GM23248 (cell line): Measurements from ENCODE around the gene CASZ1. TPM values are rescaled to one million over a fixed set of nuclear protein-coding genes. Genes with fewer than 3 reads are reported as not detected.
A peak's percentile ranks its signal among the peaks of the same experiment; 100 is the strongest.

Experiments
- DNase-seq: peaks from one replicate; pipeline ENCODE4 v3.0.0-alpha.2; 2015
- H2AFZ ChIP-seq: fragments of 200-600 bp; sonication (generic); 2 replicates; pipeline ENCODE4 v1.6.1; 2016; ENCODE audit warnings: antibody characterized with exemption
- H3F3A ChIP-seq: fragments of 200-600 bp; sonication (generic); 2 replicates; pipeline ENCODE4 v1.6.1; 2016; ENCODE audit warnings: mild to moderate bottlenecking, antibody characterized with exemption, mixed run types; ENCODE audit not compliant: insufficient read depth
- H3K27ac ChIP-seq: fragments of 200-600 bp; sonication (generic); 2 replicates; pipeline ENCODE4 v1.5.1; 2016; ENCODE audit warnings: mild to moderate bottlenecking
- H3K27me3 ChIP-seq: fragments of 200-600 bp; sonication (generic); replicated peaks from 2 replicates; pipeline ENCODE4 v1.6.1; 2016; ENCODE audit warnings: mild to moderate bottlenecking; ENCODE audit not compliant: insufficient read depth
- H3K36me3 ChIP-seq: fragments of 200-600 bp; sonication (generic); 2 replicates; pipeline ENCODE4 v1.6.1; 2016; ENCODE audit warnings: low read depth, mild to moderate bottlenecking
- H3K4me1 ChIP-seq: fragments of 200-600 bp; sonication (generic); 2 replicates; pipeline ENCODE4 v1.6.1; 2016; ENCODE audit warnings: mild to moderate bottlenecking; ENCODE audit not compliant: insufficient read depth
- H3K4me2 ChIP-seq: fragments of 200-600 bp; sonication (generic); one replicate; pipeline ENCODE4 v1.6.1; 2016; ENCODE audit warnings: mild to moderate bottlenecking; ENCODE audit not compliant: unreplicated experiment
- H3K4me3 ChIP-seq: fragments of 200-600 bp; sonication (generic); 2 replicates; pipeline ENCODE4 v1.5.1; 2016; ENCODE audit warnings: mild to moderate bottlenecking
- H3K79me2 ChIP-seq: fragments of 200-600 bp; sonication (generic); 2 replicates; pipeline ENCODE4 v1.6.1; 2016; ENCODE audit warnings: mild to moderate bottlenecking; ENCODE audit not compliant: insufficient read depth
- H3K9ac ChIP-seq: fragments of 200-600 bp; sonication (generic); 2 replicates; pipeline ENCODE4 v1.6.1; 2016; ENCODE audit warnings: mild to moderate bottlenecking
- H3K9me2 ChIP-seq: fragments of 200-600 bp; sonication (generic); 2 replicates; pipeline ENCODE4 v1.6.1; 2016; ENCODE audit warnings: mixed run types, mild to moderate bottlenecking, moderate library complexity; ENCODE audit not compliant: insufficient read depth
- H3K9me3 ChIP-seq: fragments of 200-600 bp; sonication (generic); one replicate; pipeline ENCODE4 v1.6.1; 2017; ENCODE audit warnings: low read depth
- H4K20me1 ChIP-seq: fragments of 200-600 bp; sonication (generic); 2 replicates; pipeline ENCODE4 v1.6.0; 2016; ENCODE audit not compliant: insufficient read depth
- EZH2 ChIP-seq: fragments of 200-600 bp; sonication (generic); IDR thresholded peaks from 2 replicates; pipeline ENCODE4 v1.6.1; 2018; ENCODE audit warnings: antibody characterized with exemption, mild to moderate bottlenecking; ENCODE audit not compliant: insufficient read depth, poor library complexity, severe bottlenecking
- EZH2phosphoT487 ChIP-seq: fragments of 200-600 bp; sonication (generic); IDR thresholded peaks from 2 replicates; pipeline ENCODE4 v1.6.1; 2018; ENCODE audit warnings: antibody characterized with exemption, moderate library complexity, mild to moderate bottlenecking, low read depth; ENCODE audit not compliant: insufficient read depth
- WGBS, 2 experiments: methylation state at CpG; one replicate each; pipeline ENCODE4 v1.1.6; 2015 to 2017; ENCODE audit warnings: low lambda C conversion rate in 2 of 2, low coverage in 1 of 2; ENCODE audit errors: missing lambda C conversion rate in 2 of 2; 5-methylcytosine and 5-hydroxymethylcytosine counted together
- in situ Hi-C: fragments of 300-500 bp; cut with MboI; formaldehyde crosslinking; loops from 2 replicates; pipeline ENCODE4 v1.15.0; 2020
- polyA plus RNA-seq: library from polyadenylated mRNA; unstranded; fragments of >200 nt; fragmentation: Nextera tagmentation; extraction: Ambion mirVana; gene quantifications from 2 replicates; pipeline ENCODE4 v1.2.1, GENCODE V29; 2016
- total RNA-seq: library from RNA; depleted of rRNA; stranded (reverse); fragments of >200 nt; shearing (Covaris generic); gene quantifications from 2 replicates; pipeline ENCODE4 v1.2.3, GENCODE V29; 2014

Gene CASZ1
- total and polyA plus RNA-seq, 2 experiments from 2014 or later: 0.11 to 0.54 TPM

DNA sequence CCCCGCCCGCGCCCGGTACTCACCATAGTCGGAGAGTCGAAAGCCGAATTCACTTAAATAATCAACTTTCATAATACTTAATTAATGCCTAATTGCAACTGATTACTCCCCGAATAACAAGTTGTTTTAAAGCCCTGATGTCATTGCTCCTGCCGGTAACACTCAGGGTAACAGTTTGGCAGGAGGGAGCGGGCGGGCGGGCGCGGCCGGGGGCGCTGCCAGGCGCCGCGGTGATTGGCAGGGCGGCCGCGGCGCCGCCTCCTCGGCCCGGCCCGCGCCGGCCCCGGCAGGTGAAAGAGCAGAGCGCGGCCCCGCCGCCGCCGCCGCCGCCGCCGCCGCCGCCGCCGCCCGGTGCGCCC is 102.2 kb downstream of the CASZ1 start:
- Histone ChIP-seq H3K36me3 (no peaks in the 10 kb centered on the region), H3K27ac (no peak overlapping the region), H3K4me1 (no peaks in the 10 kb centered on the region), H3K9me2 (no peaks in the 10 kb centered on the region), H4K20me1 (no peaks in the 10 kb centered on the region), H3K79me2 (no peaks in the 10 kb centered on the region), H3K4me3 (peak overlapping the region; percentile 76), H2AFZ (peak overlapping the region; percentile 83; the same call in 1 of the 2 replicates), H3F3A (no peaks in the 10 kb centered on the region), H3K9ac (no peak overlapping the region), H3K4me2 (peak overlapping the region; percentile 48), H3K9me3 (no peaks in the 10 kb centered on the region), H3K27me3 (peaks cover 9% of the 10 kb centered on the region; the same call in 1 of the 2 replicates)
- peak; percentile 60 for DNase-seq
- in situ Hi-C loops: no loop called here
- WGBS, 2 experiments: 2 to 7% methylated on average over 9 to 11 of the region's 46 CpGs
- TF ChIP-seq EZH2 (no peak), EZH2phosphoT487 (no peak)

DNA sequence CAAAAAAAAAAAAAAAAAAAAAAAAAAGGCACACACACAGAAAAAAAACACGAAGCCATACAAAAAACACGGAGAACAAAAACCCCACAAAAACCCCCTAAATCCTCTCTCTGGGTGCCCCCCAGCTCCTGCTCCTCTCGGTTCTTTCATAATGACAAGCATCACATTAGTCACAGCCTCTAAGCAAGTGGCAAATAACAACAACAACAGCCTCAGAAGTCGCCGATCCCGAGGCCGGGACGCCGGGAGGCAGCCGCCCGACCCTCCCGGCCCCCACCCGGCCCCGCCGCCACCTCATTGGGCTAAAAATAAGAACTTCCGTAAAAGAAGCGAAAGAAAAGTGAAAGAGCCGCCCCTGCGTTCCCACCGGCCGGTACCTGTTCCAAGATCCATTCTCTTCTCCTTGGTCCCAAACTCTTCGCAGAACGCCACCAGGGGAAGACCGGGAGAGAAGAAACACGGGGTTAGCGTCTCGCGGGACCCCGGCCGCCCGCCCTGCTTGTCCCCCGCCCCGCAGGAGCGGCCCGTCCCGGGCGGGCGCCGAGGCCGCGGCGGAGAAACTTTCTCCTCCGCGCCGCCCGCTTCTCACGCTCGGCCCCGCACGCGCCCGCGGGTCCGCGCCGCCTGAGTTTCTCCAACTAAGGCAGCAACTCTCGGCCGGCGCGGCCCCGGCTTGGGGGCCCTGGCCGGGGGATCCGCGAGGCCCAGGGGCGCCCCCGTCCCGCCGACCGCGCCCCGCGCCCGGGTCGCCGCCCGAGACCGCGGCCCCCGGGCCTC is 102.8 kb downstream of the CASZ1 start:
- H4K20me1 ChIP-seq: no peaks in the 10 kb centered on the region
- TF ChIP-seq EZH2phosphoT487 (no peak), EZH2 (no peak)
- H3K27me3 ChIP-seq: peaks cover 5% of the 10 kb centered on the region; the same call in 1 of the 2 replicates
- H3K9me2 ChIP-seq: no peaks in the 10 kb centered on the region
- 2 to 5% methylated on average over 20 to 72 of the region's 79 CpGs for WGBS, 2 experiments
- no peaks in the 10 kb centered on the region for H3F3A ChIP-seq
- H3K27ac ChIP-seq: no peak overlapping the region
- in situ Hi-C loops: no loop called here
- H3K9ac ChIP-seq: peak overlapping the region; percentile 67
- H3K4me2 ChIP-seq: peak overlapping the region; percentile 77
- H3K4me1 ChIP-seq: no peaks in the 10 kb centered on the region
- peak; percentile 67 for DNase-seq
- H3K36me3 ChIP-seq: no peaks in the 10 kb centered on the region
- H3K9me3 ChIP-seq: no peaks in the 10 kb centered on the region
- peak overlapping the region; percentile 83 for H2AFZ ChIP-seq
- no peaks in the 10 kb centered on the region for H3K79me2 ChIP-seq
- H3K4me3 ChIP-seq: peak overlapping the region; percentile 76

DNA sequence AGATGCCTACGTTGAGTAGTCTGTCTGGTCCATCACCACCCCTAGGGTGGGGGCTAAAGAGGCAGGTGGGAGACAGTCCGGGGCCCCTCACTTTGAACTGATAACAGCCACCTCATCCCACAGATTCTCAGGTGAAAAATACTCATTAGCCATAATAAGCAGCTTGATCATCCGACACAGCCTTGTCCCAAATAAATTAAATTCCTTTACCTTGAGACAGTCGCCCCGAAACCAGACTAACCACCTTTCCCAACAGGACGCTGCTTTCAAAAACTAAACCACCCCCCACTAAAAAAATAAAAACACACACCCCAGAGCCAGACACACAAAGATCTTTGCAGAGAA is 103.3 kb downstream of the CASZ1 start:
- no peaks in the 10 kb centered on the region for H3K79me2 ChIP-seq
- 89 to 91% methylated on average over 6 of the region's 6 CpGs for WGBS, 2 experiments
- H3K27ac ChIP-seq: no peak overlapping the region
- DNase-seq: no peak
- H3K9ac ChIP-seq: no peak overlapping the region
- H3K4me2 ChIP-seq: no peak overlapping the region
- no peaks in the 10 kb centered on the region for H3K27me3 ChIP-seq
- H3K4me1 ChIP-seq: no peaks in the 10 kb centered on the region
- no peaks in the 10 kb centered on the region for H3F3A ChIP-seq
- no peaks in the 10 kb centered on the region for H4K20me1 ChIP-seq
- H3K36me3 ChIP-seq: no peaks in the 10 kb centered on the region
- in situ Hi-C loops: no loop called here
- H3K4me3 ChIP-seq: peak overlapping the region; percentile 76; the same call in 1 of the 2 replicates
- H3K9me3 ChIP-seq: no peaks in the 10 kb centered on the region
- no peaks in the 10 kb centered on the region for H3K9me2 ChIP-seq
- TF ChIP-seq EZH2: no peak
- no peak for TF ChIP-seq EZH2phosphoT487
- no peak overlapping the region for H2AFZ ChIP-seq

DNA sequence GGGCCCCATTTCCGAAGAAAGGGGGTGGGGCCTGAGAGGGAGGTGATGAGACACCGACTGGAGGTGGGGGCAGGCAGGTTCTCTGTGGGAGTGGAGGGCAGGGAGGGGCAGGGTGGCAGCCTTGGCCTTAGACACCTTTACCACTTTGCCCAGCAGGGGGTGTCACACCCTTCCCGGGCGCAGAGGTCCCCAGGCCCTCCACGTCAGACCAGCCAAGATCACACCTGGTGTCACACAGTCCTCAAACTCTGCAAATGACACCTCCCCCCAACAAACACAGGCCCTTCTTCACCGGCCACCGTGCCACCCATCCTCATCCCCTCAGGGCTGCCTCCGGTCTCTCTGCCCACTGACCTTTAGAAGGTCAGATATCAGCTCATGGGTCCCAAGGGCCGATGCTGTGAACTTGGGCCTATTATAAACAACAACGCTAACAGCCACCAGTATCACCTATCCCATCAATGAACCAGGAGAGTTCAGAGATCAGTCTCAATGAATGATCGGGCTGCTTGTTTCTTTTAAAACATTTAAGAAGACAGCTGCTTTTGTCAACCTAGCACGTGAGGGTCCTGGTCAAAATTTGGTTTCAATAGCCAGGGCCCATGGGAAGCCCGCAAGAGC is 103.9 kb downstream of the CASZ1 start:
- Histone ChIP-seq H3K4me2 (no peak overlapping the region), H3K9me3 (no peaks in the 10 kb centered on the region), H3K79me2 (no peaks in the 10 kb centered on the region), H3K9me2 (no peaks in the 10 kb centered on the region), H3K4me1 (no peaks in the 10 kb centered on the region), H3K4me3 (no peak overlapping the region), H3F3A (no peaks in the 10 kb centered on the region), H2AFZ (no peak overlapping the region), H3K27me3 (no peaks in the 10 kb centered on the region), H3K9ac (no peak overlapping the region), H4K20me1 (no peaks in the 10 kb centered on the region), H3K36me3 (no peaks in the 10 kb centered on the region), H3K27ac (no peak overlapping the region)
- TF ChIP-seq EZH2 (no peak), EZH2phosphoT487 (no peak)
- in situ Hi-C loops: no loop called here
- WGBS, 2 experiments: 88 to 95% methylated on average over 9 to 13 of the region's 13 CpGs
- peak; percentile 10 for DNase-seq
